Parathyroid adenoma (tissue), 2 donors: Measurements from ENCODE around the gene PRKCA.

ENCODE experiments used
- H2AFZ ChIP-seq: fragments of 300-600 bp; sonication (generic); one replicate; pipeline ENCODE4 v1.7.0; 2017; ENCODE audit warnings: antibody characterized with exemption, mild to moderate bottlenecking
- H3K27ac ChIP-seq: fragments of 300-600 bp; sonication (generic); one replicate; pipeline ENCODE4 v1.7.0; 2017
- H3K27me3 ChIP-seq: fragments of 300-600 bp; sonication (generic); one replicate; pipeline ENCODE4 v1.7.0; 2017; ENCODE audit warnings: low read length; ENCODE audit not compliant: control insufficient read depth, insufficient read depth
- H3K36me3 ChIP-seq: fragments of 300-600 bp; sonication (generic); one replicate; pipeline ENCODE4 v1.7.0; 2017; ENCODE audit warnings: low read length; ENCODE audit not compliant: control insufficient read depth, insufficient read depth
- H3K4me1 ChIP-seq: fragments of 300-600 bp; sonication (generic); one replicate; pipeline ENCODE4 v1.7.0; 2017; ENCODE audit warnings: control low read depth
- H3K4me2 ChIP-seq: fragments of 300-600 bp; sonication (generic); one replicate; pipeline ENCODE4 v1.7.0; 2017; ENCODE audit warnings: low read length
- H3K4me3 ChIP-seq: fragments of 300-600 bp; sonication (generic); one replicate; pipeline ENCODE4 v1.7.0; 2017; ENCODE audit warnings: low read depth, low read length
- H3K79me2 ChIP-seq: fragments of 300-600 bp; sonication (generic); one replicate; pipeline ENCODE4 v1.7.0; 2017; ENCODE audit warnings: control low read depth
- H3K9ac ChIP-seq: fragments of 300-600 bp; sonication (generic); one replicate; pipeline ENCODE4 v1.7.0; 2017; ENCODE audit warnings: mild to moderate bottlenecking
- H3K9me3 ChIP-seq: fragments of 300-600 bp; sonication (generic); one replicate; pipeline ENCODE4 v1.7.0; 2017; ENCODE audit warnings: low read length; ENCODE audit not compliant: control insufficient read depth
- CTCF ChIP-seq: fragments of 300-600 bp; sonication (generic); IDR thresholded peaks from one replicate; pipeline ENCODE4 v1.7.0; 2017; ENCODE audit warnings: antibody characterized with exemption, mild to moderate bottlenecking
- donor health status: primary hyperparathyroidism.

Gene PRKCA

GRCh38 chr17:66555605-66556004 is 253.2 kb downstream of the PRKCA start:
- Histone ChIP-seq H3K27ac (no peak overlapping the region), H3K4me3 (no peak overlapping the region), H3K4me1 (no peaks in the 10 kb centered on the region), H3K9ac (no peak overlapping the region), H3K79me2 (no peaks in the 10 kb centered on the region), H3K36me3 (no peaks in the 10 kb centered on the region), H3K9me3 (no peaks in the 10 kb centered on the region), H2AFZ (no peak overlapping the region), H3K4me2 (no peak overlapping the region), H3K27me3 (no peaks in the 10 kb centered on the region)
- no peak for TF ChIP-seq CTCF

GRCh38 chr17:66557200-66557599 is 254.8 kb downstream of the PRKCA start:
- TF ChIP-seq CTCF, result no peak
- Histone ChIP-seq H3K27me3 (no peaks in the 10 kb centered on the region), H3K4me3 (no peak overlapping the region), H3K4me2 (no peak overlapping the region), H3K27ac (no peak overlapping the region), H3K36me3 (no peaks in the 10 kb centered on the region), H3K9me3 (no peaks in the 10 kb centered on the region), H3K9ac (no peak overlapping the region), H3K4me1 (no peaks in the 10 kb centered on the region), H2AFZ (no peak overlapping the region), H3K79me2 (no peaks in the 10 kb centered on the region)

GRCh38 chr17:66557886-66558285 is 255.5 kb downstream of the PRKCA start:
- no peak overlapping the region for H3K4me3 ChIP-seq
- no peak overlapping the region for H3K27ac ChIP-seq
- H3K4me1 ChIP-seq, result no peaks in the 10 kb centered on the region
- no peaks in the 10 kb centered on the region for H3K79me2 ChIP-seq
- H3K27me3 ChIP-seq, result no peaks in the 10 kb centered on the region
- no peak overlapping the region for H2AFZ ChIP-seq
- H3K9ac ChIP-seq, result no peak overlapping the region
- no peaks in the 10 kb centered on the region for H3K9me3 ChIP-seq
- TF ChIP-seq CTCF, result no peak
- no peaks in the 10 kb centered on the region for H3K36me3 ChIP-seq
- H3K4me2 ChIP-seq, result no peak overlapping the region

GRCh38 chr17:66560691-66561090 is 258.3 kb downstream of the PRKCA start:
- no peaks in the 10 kb centered on the region for H3K4me1 ChIP-seq
- H3K4me3 ChIP-seq, result no peak overlapping the region
- no peaks in the 10 kb centered on the region for H3K27me3 ChIP-seq
- no peaks in the 10 kb centered on the region for H3K79me2 ChIP-seq
- H3K9ac ChIP-seq, result no peak overlapping the region
- H3K4me2 ChIP-seq, result no peak overlapping the region
- no peak overlapping the region for H2AFZ ChIP-seq
- no peak for TF ChIP-seq CTCF
- H3K9me3 ChIP-seq, result no peaks in the 10 kb centered on the region
- H3K36me3 ChIP-seq, result no peaks in the 10 kb centered on the region
- H3K27ac ChIP-seq, result no peak overlapping the region

- no peaks in the 10 kb centered on the region for H3K27me3 ChIP-seq
- H3K4me1 ChIP-seq, result no peaks in the 10 kb centered on the region
- no peak overlapping the region for H3K27ac ChIP-seq
- H3K79me2 ChIP-seq, result no peaks in the 10 kb centered on the region
- no peak overlapping the region for H3K4me2 ChIP-seq
- H3K4me3 ChIP-seq, result no peak overlapping the region
- H3K9ac ChIP-seq, result no peak overlapping the region
- TF ChIP-seq CTCF, result no peak
- no peaks in the 10 kb centered on the region for H3K9me3 ChIP-seq
- no peaks in the 10 kb centered on the region for H3K36me3 ChIP-seq
- H2AFZ ChIP-seq, result no peak overlapping the region
Measured at GRCh38 chr17:66562119-66562518, 259.7 kb downstream of the PRKCA start.
